AG04449 (cell line): Measurements from ENCODE around the gene LCE6A.

Experiments
- CTCF ChIA-PET: fragments of 350-600 bp; formaldehyde crosslinking; extraction: SDS; loops from one replicate; lab custom pipeline; 2021; ENCODE audit warnings: antibody characterized with exemption; lab: Yijun Ruan, JAX
- POLR2A ChIA-PET: fragments of 400-600, 350-600 bp; formaldehyde crosslinking; extraction: SDS; loops from one replicate; lab custom pipeline; 2020; ENCODE audit warnings: antibody characterized with exemption, inconsistent platforms; lab: Yijun Ruan, JAX
- DNase-seq: peaks from one replicate; pipeline ENCODE4 v3.0.0-alpha.2; 2010; ENCODE audit warnings: low read depth, low spot score
- H3K4me3 ChIP-seq: 2 replicates; pipeline ENCODE4 v1.5.1; 2011; ENCODE audit warnings: low read depth, mild to moderate bottlenecking, control low read depth, low read length
- CTCF ChIP-seq: IDR thresholded peaks from one replicate; pipeline ENCODE4 v1.5.1; 2011; ENCODE audit warnings: mild to moderate bottlenecking, moderate library complexity, low read length, control low read depth, inconsistent platforms; ENCODE audit not compliant: insufficient read depth; ENCODE audit errors: missing control alignments

The LCE6A gene

DNA sequence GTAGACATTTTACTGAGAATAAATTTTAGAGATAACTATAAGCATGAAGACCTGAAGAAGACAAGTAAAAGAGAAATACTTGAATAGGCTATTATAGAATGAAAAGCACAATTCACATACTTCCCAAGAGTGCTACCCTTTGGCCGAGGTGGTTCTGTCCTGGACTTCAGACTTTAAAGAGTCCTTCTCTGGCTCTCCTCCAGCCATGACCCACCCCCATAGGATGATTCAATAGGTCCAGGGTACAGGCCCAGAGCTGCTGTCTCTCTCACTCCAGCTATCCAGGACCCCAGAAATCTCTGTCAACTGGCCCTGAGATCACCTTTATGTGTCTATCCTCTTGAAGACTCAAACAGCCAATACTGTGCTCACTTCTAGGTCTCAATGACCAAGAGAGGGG lies 34.2 kb downstream of the LCE6A start:
- no peak for TF ChIP-seq CTCF
- ChIA-PET POLR2A (no interaction called here), CTCF (interaction anchor here (1.7 kb wide), 1 partner anchor 49 kb away, joined by 17 read pairs; no protein-coding TSS in a partner anchor)
- H3K4me3 ChIP-seq: no peak overlapping the region
- DNase-seq: no peak

DNA sequence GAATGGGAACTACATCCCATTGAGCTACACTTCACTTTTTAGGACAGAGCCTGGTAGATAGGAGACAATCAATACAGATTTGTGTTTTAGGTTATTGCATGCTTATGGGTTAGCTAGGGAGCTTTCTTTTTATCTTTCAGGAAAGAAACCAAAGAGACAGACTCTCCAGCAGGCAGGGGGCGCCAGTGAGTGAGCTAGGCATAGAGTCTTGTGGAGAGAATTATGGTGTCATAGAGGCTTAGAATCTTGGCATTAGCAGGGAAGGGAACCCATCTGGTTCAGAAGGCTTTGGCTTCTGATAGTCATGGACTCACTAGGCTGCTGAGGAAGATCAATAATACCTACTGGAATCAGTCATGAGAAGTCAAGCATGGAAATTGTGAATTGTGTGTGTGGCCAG lies 35.4 kb downstream of the LCE6A start, which contains the start of gene SMCP:
TSS of gene SMCP (plus strand) at position 281 of the 400 bp plus-strand sequence. CDS start 6,101 bp downstream, outside the sequence.
- POLR2A ChIA-PET: no interaction called here
- no peak for TF ChIP-seq CTCF
- CTCF ChIA-PET: interaction anchor here (1.3 to 2.4 kb wide), 2 partner anchors 8 to 48 kb away, joined by 12 to 21 read pairs; no protein-coding TSS in a partner anchor
- DNase-seq: no peak
- H3K4me3 ChIP-seq: no peak within 1 kb of the TSS

DNA sequence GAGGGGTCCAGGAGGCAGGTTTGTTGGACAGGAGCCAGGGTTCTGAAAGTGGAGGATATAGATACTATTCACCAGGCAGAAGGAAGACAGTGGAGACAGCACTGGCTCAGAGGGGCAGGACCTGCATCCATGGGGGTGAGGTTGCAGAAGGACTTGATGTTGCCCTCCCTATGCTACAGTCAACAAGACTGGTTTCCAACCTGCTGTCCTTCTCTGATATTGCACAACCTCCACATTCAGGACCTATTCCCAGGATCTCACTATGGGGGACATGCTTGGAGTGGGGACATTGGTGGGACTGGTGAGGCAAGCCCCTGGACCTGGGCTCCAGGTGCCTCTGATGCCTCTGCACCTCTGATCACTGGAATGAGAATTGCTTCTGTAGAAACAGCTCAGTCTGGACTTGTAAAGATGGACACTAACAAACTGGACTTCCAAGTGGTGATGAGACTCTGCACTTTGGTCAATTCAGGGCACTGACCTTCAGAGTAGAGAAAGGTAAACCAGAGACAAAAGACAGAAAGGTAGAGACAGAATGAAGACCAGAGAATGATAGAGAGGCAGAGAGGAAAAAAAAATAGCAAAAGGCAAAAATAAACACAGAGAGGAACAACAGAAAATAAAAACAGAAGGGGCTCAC lies 37.0 kb downstream of the LCE6A start:
- DNase-seq: no peak
- no peak for TF ChIP-seq CTCF
- no peak overlapping the region for H3K4me3 ChIP-seq
- ChIA-PET POLR2A (no interaction called here), CTCF (interaction anchor here (1.3 to 2.4 kb wide), 2 partner anchors 9 to 46 kb away, joined by 12 to 21 read pairs; no protein-coding TSS in a partner anchor)

- no peak for TF ChIP-seq CTCF
- POLR2A ChIA-PET: no interaction called here
- no peak overlapping the region for H3K4me3 ChIP-seq
- CTCF ChIA-PET: no interaction called here
- DNase-seq: no peak
Observed at GRCh38 chr1:152880316-152880715, 37.7 kb downstream of the LCE6A start.

GRCh38 chr1:152880907-152881306 lies 38.3 kb downstream of the LCE6A start:
- TF ChIP-seq CTCF: no peak
- ChIA-PET CTCF (no interaction called here), POLR2A (no interaction called here)
- H3K4me3 ChIP-seq: no peak overlapping the region
- no peak for DNase-seq

GRCh38 chr1:152884085-152884484 lies 41.4 kb downstream of the LCE6A start:
- no peak for TF ChIP-seq CTCF
- H3K4me3 ChIP-seq: no peak overlapping the region
- CTCF ChIA-PET: interaction anchor here (1.1 to 1.2 kb wide), 3 partner anchors 8 to 42 kb away, joined by 3 to 10 read pairs (median 4); no protein-coding TSS in a partner anchor
- no peak for DNase-seq
- POLR2A ChIA-PET: no interaction called here
